ENCODE results near the gene SAMHD1. TPM values are rescaled to one million over a fixed set of nuclear protein-coding genes. Genes with fewer than 3 reads are reported as not detected.

The SAMHD1 gene
- total and polyA plus RNA-seq, 4 donors = 85.0 to 165 (median 127) TPM

Other genes starting within 250 kb of the SAMHD1 start
- 10 to 100 TPM; 35.7 to 37.6 TPM for gene NDRG3, start 205.6 kb downstream of the SAMHD1 start, total RNA-seq
- gene NDRG3, start 205.6 kb downstream of the SAMHD1 start, polyA plus RNA-seq = 10 to 100 TPM; 31.4 to 31.8 TPM
- gene DSN1, start 177.9 kb downstream of the SAMHD1 start, total RNA-seq = 1 to 10 TPM; 7.1 to 7.7 TPM
- gene DSN1, start 177.9 kb downstream of the SAMHD1 start, polyA plus RNA-seq = 10 to 100 TPM in 1 of 2 donors, 1 to 10 TPM in 1; 7.1 to 10.6 TPM
- under 1 TPM in 1 of 2 donors, not detected in 1; 0.36 TPM for gene TLDC2, start 75.6 kb downstream of the SAMHD1 start, total RNA-seq
- gene TLDC2, start 75.6 kb downstream of the SAMHD1 start, polyA plus RNA-seq = 1 to 10 TPM in 1 of 2 donors, not detected in 1; 4.1 TPM
- gene RBL1, start 144.3 kb upstream of the SAMHD1 start, total RNA-seq = 1 to 10 TPM; 5.6 to 8.9 TPM
- gene RBL1, start 144.3 kb upstream of the SAMHD1 start, polyA plus RNA-seq = 1 to 10 TPM in 1 of 2 donors, under 1 TPM in 1; 0.38 to 1.8 TPM
- 100 to 1,000 TPM; 125 to 137 TPM for gene RPN2, start 227.6 kb upstream of the SAMHD1 start, total RNA-seq
- 100 to 1,000 TPM in 1 of 2 donors, 10 to 100 TPM in 1; 47.2 to 117 TPM for gene RPN2, start 227.6 kb upstream of the SAMHD1 start, polyA plus RNA-seq
- gene MROH8, start 227.8 kb upstream of the SAMHD1 start, total RNA-seq = 1 to 10 TPM; 3.4 to 5.1 TPM
- 1 to 10 TPM in 1 of 2 donors, not detected in 1; 9.3 TPM for gene MROH8, start 227.8 kb upstream of the SAMHD1 start, polyA plus RNA-seq

Measured in aorta (tissue), 4 donors.